Umbilical cord (tissue), 2 donors: ENCODE measurements around the gene TRIOBP. TPM values are rescaled to one million over a fixed set of nuclear protein-coding genes. Genes with fewer than 3 reads are reported as not detected.
"Not testable (repeated sequence)": the region's sequence is repeated elsewhere in the genome, so short reads cannot be mapped to it uniquely, and the experiment has no call there.

ENCODE experiments used
- DNase-seq: peaks from one replicate; pipeline ENCODE4 v3.0.0-alpha.2; 2015; ENCODE audit warnings: low spot score
- total RNA-seq: library from RNA; depleted of rRNA; stranded (reverse); fragments of >200 nt; gene quantifications from one replicate; pipeline ENCODE4 v1.2.3, GENCODE V29; 2014; ENCODE audit warnings: low replicate concordance; ENCODE audit not compliant: insufficient read depth

Gene TRIOBP
- total RNA-seq = 96.1 TPM

GRCh38 chr22:37696657-37697537 is at the start of gene TRIOBP:
Gene TRIOBP, plus strand, starts transcription at chr22:37697048. Its CDS starts 4,318 bp downstream, at chr22:37701366.
- DNase-seq = peak; percentile 99

GRCh38 chr22:37647317-37647716 is 49.5 kb upstream of the TRIOBP start:
- DNase-seq = no peak

GRCh38 chr22:37647928-37648327 is 48.9 kb upstream of the TRIOBP start:
- DNase-seq = no peak

GRCh38 chr22:37650463-37651136 is 46.2 kb upstream of the TRIOBP start:
- no peak for DNase-seq

GRCh38 chr22:37654563-37655251 is 42.1 kb upstream of the TRIOBP start:
- DNase-seq = no peak

GRCh38 chr22:37655252-37655563 is 41.6 kb upstream of the TRIOBP start:
- no peak for DNase-seq

- not testable (repeated sequence) for DNase-seq
These were observed 40.3 kb upstream of the TRIOBP start for GRCh38 chr22:37656583-37656982.

- DNase-seq = no peak
These were observed 39.2 kb upstream of the TRIOBP start for GRCh38 chr22:37657590-37658132.

- DNase-seq = peak; percentile 100
These were observed 38.4 kb upstream of the TRIOBP start, which contains the start of gene PDXP for GRCh38 chr22:37658133-37659065. Gene PDXP, plus strand, starts transcription at chr22:37658723. Its CDS starts 60 bp downstream, at chr22:37658783.

GRCh38 chr22:37659066-37659896 is 37.6 kb upstream of the TRIOBP start:
- DNase-seq = no peak

- DNase-seq = no peak
These were observed 36.7 kb upstream of the TRIOBP start for GRCh38 chr22:37659897-37660708.

GRCh38 chr22:37660709-37661045 is 36.2 kb upstream of the TRIOBP start:
- no peak for DNase-seq

GRCh38 chr22:37661160-37661924 is 35.5 kb upstream of the TRIOBP start:
- DNase-seq = peak; percentile 85

GRCh38 chr22:37662039-37662438 is 34.8 kb upstream of the TRIOBP start:
- DNase-seq = no peak

GRCh38 chr22:37663521-37664140 is 33.2 kb upstream of the TRIOBP start:
- DNase-seq = peak; percentile 58

GRCh38 chr22:37664249-37665101 is 32.4 kb upstream of the TRIOBP start:
- no peak for DNase-seq

- DNase-seq = no peak
These were observed 31.4 kb upstream of the TRIOBP start for GRCh38 chr22:37665487-37665886.
